ENCODE data around the gene ANKS3.

Gene ANKS3

GRCh38 chr16:4646773-4647643 is 87.1 kb downstream of the ANKS3 start:
- no peak for DNase-seq (ENCODE audit: low read depth)

All from stimulated activated CD4-positive, alpha-beta T cell treated with anti-CD3 and anti-CD28 coated beads, Interleukin-2, amount 100 ng/mL, for 4 hours (primary cell).